NB4 (cell line): ENCODE measurements around the gene TCHP.
A peak's percentile ranks its signal among the peaks of the same experiment; 100 is the strongest.

Source experiments
- DNase-seq: peaks from one replicate; pipeline ENCODE4 v3.0.0; 2010; ENCODE audit warnings: low read depth
- H3K4me3 ChIP-seq: one replicate; pipeline ENCODE4 v1.5.1; 2011; ENCODE audit warnings: mild to moderate bottlenecking, low read depth, low read length, moderate library complexity
- CTCF ChIP-seq: IDR thresholded peaks from one replicate; pipeline ENCODE4 v1.5.1; 2012; ENCODE audit warnings: low read depth, low read length
- MAX ChIP-seq: IDR thresholded peaks from 2 replicates; pipeline ENCODE4 v1.6.1; 2011; ENCODE audit warnings: low read depth, low read length
- MYC ChIP-seq: IDR thresholded peaks from 2 replicates; pipeline ENCODE4 v1.6.1; 2011; ENCODE audit warnings: low read depth, low read length
- POLR2A ChIP-seq: IDR thresholded peaks from 2 replicates; pipeline ENCODE4 v1.6.1; 2011; ENCODE audit warnings: mild to moderate bottlenecking; ENCODE audit not compliant: insufficient read length; ENCODE audit errors: extremely low read depth

TCHP gene

GRCh38 chr12:109967383-109968031 lies 67.4 kb downstream of the TCHP start:
- TF ChIP-seq CTCF = no peak
- no peak for TF ChIP-seq MAX
- no peak for TF ChIP-seq POLR2A
- TF ChIP-seq MYC = no peak
- no peak overlapping the region for H3K4me3 ChIP-seq
- DNase-seq = peak; percentile 38
